GM12865 (cell line): ENCODE results near the gene NCL.

Experiments
- DNase-seq: peaks from one replicate; pipeline ENCODE4 v3.0.0; 2010; ENCODE audit warnings: low read depth
- H3K4me3 ChIP-seq: 2 replicates; pipeline ENCODE4 v1.5.1; 2011; ENCODE audit warnings: mild to moderate bottlenecking, low read depth, low read length, control low read depth
- TF ChIP-seq, protein P1 (sequence below): IDR thresholded peaks from 2 replicates; pipeline ENCODE4 v1.5.1; 2011; ENCODE audit warnings: low read length, control low read depth, low read depth, inconsistent platforms; ENCODE audit not compliant: insufficient read depth; ENCODE audit errors: missing control alignments

Gene NCL

DNA sequence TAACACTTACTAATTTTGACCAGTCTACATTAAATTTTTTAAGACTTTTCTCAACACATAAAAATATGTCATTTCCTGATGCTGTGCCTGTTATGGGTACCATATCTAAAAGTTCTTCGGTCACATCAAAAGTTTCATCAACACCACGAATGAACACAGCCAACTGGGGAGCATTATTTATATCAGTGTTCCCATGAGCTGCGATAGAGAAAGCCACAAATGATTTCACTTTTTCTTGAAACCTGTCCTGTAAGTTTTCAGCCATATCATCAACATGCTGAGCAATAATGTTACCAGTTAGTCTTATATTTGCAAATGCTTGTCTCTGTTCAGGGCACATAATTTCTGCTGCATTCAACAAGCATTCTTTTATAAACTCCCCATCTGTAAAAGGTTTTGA is 30.4 kb upstream of the NCL start:
- no peak for DNase-seq
- no peak overlapping the region for H3K4me3 ChIP-seq
- TF ChIP-seq, protein P1, sequence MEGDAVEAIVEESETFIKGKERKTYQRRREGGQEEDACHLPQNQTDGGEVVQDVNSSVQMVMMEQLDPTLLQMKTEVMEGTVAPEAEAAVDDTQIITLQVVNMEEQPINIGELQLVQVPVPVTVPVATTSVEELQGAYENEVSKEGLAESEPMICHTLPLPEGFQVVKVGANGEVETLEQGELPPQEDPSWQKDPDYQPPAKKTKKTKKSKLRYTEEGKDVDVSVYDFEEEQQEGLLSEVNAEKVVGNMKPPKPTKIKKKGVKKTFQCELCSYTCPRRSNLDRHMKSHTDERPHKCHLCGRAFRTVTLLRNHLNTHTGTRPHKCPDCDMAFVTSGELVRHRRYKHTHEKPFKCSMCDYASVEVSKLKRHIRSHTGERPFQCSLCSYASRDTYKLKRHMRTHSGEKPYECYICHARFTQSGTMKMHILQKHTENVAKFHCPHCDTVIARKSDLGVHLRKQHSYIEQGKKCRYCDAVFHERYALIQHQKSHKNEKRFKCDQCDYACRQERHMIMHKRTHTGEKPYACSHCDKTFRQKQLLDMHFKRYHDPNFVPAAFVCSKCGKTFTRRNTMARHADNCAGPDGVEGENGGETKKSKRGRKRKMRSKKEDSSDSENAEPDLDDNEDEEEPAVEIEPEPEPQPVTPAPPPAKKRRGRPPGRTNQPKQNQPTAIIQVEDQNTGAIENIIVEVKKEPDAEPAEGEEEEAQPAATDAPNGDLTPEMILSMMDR: no peak

DNA sequence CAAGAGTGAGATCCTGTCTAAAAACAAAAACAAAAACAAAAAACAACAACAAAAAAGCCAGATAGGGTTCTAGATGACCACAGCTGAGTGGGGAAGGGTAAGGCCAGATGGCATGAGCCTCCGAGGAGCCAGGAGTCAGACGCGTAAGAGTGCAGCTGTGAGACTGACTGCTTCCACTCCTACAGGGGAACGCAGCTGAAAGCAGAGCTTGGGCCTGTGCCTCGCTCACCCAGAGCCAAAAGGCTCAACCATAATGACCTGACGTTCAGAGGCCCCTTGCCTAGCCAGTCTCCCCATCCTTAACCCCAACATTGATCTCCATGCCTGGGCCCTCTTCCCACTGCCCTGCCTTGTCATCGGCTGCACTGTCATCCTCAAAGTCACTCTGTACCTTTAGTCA is 26.5 kb upstream of the NCL start:
- H3K4me3 ChIP-seq: no peak overlapping the region
- no peak for DNase-seq
- TF ChIP-seq, protein P1: no peak

DNA sequence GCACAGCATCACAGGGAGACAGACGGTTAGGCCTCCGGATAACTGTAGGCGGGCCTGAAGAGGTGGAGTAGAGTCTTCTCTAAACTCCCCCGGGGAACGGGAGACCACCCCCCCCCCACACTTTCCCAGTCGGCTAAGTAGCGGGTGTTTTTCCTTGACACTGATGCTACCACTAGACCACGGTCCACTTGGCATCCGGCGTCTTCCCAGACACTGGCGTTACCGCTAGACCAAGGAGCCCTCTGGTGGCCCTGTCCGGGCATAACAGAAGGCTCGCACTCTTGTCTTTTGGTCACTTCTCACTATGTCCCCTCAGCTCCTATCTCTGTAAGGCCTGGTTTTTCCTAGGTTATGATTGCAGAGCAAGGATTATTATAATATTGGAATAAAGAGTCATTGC is 25.7 kb upstream of the NCL start:
- TF ChIP-seq, protein P1: no peak
- no peak for DNase-seq

DNA sequence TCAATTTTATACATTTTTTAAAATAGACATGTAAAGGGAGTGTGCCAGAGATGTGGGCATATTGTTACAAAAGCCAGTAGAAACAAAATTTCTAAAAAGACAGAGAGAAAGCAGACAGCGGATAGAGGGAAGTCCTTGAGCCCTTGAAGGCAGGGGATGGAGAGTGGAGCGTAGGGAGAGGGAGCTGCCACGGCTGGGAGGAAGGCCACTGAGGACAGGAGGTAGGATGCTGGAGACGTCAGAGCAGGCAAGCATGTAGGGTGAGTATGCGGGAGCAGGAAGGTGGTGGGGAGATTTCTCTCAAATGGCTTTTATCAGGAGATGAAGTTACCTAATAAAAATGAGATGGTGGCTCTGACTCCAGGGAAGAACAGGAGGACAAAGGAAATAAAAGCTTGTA is 24.0 kb upstream of the NCL start:
- TF ChIP-seq, protein P1: no peak
- DNase-seq: no peak
- no peak overlapping the region for H3K4me3 ChIP-seq

More for the DNA sequence above, 25.7 kb upstream of the NCL start:
- H3K4me3 ChIP-seq: no peak overlapping the region

DNA sequence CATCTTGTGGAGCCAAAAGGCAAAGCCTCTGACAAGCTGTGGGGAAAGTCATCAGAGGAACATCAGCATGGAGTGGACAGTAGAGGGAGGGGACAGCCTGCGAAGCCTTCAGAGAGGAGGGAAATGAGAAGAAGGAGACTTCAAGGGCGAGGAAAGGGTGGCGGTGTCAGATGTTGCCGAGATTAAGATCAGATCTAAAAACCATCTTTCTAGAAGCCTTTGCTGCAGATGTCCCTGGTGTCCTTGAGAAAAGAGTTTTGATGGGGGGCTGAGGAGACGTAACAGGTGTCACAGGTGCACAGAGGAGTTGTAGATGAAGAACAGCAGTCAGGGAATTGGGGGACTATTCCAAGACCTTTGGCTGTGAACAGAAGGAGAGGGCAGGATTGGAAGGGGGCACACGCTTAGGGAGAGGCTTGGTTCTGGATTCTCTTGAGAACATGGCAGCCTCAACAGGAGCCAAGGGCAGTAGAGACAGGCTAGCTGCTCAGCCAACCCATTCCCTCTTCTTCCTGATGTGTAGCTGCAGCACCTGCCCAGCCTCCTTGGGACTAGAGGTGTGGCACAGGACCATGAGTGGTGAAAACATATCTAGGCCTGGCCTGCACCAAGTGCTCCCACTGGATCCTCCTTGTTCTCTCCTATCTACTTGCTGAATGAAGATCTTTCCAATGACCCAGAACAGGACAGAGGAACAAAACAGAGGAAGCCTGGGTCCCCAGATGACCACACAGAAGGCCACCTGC is 22.7 kb upstream of the NCL start:
- H3K4me3 ChIP-seq: no peak overlapping the region
- no peak for DNase-seq
- TF ChIP-seq, protein P1: no peak

DNA sequence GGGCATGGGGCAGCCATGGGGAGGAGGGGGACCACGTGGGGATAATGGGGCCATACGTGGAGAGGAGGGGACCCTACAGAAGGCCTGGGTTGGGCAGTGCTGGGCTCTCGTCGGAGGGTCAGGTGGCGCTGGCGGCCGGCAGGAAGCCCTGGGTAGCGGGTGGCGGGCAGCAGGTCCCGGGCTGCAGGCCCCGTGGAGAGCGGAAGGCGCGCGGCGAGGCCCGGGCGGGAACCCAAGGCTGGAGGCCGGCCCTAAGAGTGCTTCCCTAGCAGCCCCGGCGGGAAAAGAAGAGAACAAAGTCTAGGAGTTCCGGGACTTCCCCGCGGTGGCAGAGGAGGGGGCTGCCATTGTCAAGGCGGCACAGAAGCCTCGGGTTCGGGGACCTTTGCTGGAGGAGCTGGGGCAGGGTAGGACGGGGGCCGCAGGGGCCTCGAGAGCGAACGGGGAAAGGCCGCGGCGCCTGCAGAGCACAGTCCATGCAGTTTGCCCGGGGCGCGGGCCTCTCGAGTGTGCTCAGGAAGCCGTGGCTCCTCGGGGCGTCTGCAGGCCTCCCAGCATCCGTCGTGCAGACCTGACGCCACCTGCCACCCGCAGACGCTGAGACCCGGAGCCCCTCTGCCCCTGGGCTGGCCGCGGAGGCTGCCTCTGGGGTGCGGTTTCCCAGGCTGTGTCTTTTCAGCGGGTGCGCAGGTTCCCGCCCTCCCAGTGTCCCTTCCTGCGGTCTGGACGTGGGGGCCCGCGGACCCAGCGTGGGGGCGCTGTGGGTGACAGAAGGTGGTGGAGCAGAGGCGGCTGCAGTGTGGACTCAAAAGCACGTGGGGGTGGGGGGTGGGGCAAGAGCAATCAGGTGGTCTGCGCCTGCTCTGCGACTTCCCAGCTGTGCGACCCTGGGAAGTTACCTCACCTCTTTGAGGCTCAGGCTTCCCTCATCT is 19.4 kb upstream of the NCL start:
- TF ChIP-seq, protein P1: peak; percentile 25
- peak; percentile 81 for DNase-seq

More for the DNA sequence above, 19.4 kb upstream of the NCL start:
- H3K4me3 ChIP-seq: peak overlapping the region; percentile 73
